Eye (tissue), 1 donor: ENCODE measurements around the gene ALDH3A2.

Experiments used
- DNase-seq: peaks from one replicate; pipeline ENCODE4 v3.0.0-alpha.2; 2015

The ALDH3A2 gene

GRCh38 chr17:19717031-19717360, 68.4 kb downstream of the ALDH3A2 start:
- no peak for DNase-seq

- DNase-seq, result no peak
Observed at GRCh38 chr17:19717411-19717908, 68.9 kb downstream of the ALDH3A2 start.

- DNase-seq, result no peak
Observed at GRCh38 chr17:19718041-19718612, 69.6 kb downstream of the ALDH3A2 start.

GRCh38 chr17:19718613-19719354, 70.2 kb downstream of the ALDH3A2 start:
- no peak for DNase-seq

GRCh38 chr17:19719355-19720209, 71.0 kb downstream of the ALDH3A2 start:
- DNase-seq, result no peak

- no peak for DNase-seq
Observed at GRCh38 chr17:19720210-19720475, 71.6 kb downstream of the ALDH3A2 start.

GRCh38 chr17:19720631-19721426, 72.3 kb downstream of the ALDH3A2 start:
- DNase-seq, result no peak

GRCh38 chr17:19723964-19724363, 75.4 kb downstream of the ALDH3A2 start:
- DNase-seq, result no peak

- no peak for DNase-seq
Observed at GRCh38 chr17:19724501-19725420, 76.2 kb downstream of the ALDH3A2 start.

GRCh38 chr17:19725486-19725885, 76.9 kb downstream of the ALDH3A2 start:
- no peak for DNase-seq

GRCh38 chr17:19726631-19727376, 78.3 kb downstream of the ALDH3A2 start:
- no peak for DNase-seq
